Mesenteric fat pad (tissue), 1 donor: ENCODE results near the gene ARHGAP32. TPM values are rescaled to one million over a fixed set of nuclear protein-coding genes. Genes with fewer than 3 reads are reported as not detected.
"Not testable (repeated sequence)": the region's sequence is repeated elsewhere in the genome, so short reads cannot be mapped to it uniquely, and the experiment has no call there.

ENCODE experiments used
- DNase-seq: peaks from one replicate; pipeline ENCODE4 v3.0.0-alpha.2; 2020; ENCODE audit warnings: low spot score
- total RNA-seq: library from RNA; stranded (reverse); fragmentation: NEBNext Ultra II Directional; extraction: Animal tissue kit (Norgen Biotek cat#: 25700); gene quantifications from one replicate; pipeline ENCODE4 v1.2.1, GENCODE V29; 2021
- donor health status: DM: yes; HTN: yes; CAD: no.

ARHGAP32 gene
- total RNA-seq, 1 donor from 2014 or later: 17.1 TPM

DNA sequence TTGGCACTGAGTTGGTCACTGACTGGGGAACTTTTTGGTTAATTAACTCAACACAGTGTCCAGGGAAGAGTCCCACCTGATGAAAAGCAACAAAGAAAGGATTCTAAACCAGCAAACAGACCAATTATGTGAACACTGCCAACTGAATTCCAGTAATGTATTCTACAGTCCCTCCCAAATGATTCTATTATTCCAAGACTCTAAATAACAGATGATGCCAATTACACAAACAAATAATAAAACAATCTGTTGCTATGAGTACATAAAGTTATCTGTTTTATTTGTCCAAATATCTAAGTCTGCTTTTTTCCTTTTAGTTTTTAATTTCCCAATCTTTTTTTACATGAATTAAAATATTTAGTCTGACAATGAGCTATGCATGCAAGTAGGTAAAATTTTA is 151.2 kb downstream of the ARHGAP32 start:
- no peak for DNase-seq

DNA sequence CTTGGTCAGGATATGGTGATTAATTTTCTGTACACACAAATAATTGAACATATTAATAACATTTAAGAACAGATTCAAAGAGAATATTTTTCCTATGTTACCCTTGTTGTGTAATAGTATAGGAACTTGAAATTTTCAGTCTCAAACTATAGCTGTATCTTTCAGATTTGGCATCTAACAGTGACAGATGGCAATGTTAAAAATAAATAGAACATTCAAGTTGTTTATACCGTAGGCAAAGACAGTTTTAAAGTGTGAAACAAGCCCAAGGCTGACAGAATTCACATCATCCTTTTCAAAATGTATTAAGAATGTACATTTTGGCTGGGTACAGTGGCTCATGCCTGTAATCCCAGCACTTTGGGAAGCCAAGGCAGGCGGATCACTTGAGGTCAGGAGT is 156.9 kb downstream of the ARHGAP32 start:
- no peak for DNase-seq

DNA sequence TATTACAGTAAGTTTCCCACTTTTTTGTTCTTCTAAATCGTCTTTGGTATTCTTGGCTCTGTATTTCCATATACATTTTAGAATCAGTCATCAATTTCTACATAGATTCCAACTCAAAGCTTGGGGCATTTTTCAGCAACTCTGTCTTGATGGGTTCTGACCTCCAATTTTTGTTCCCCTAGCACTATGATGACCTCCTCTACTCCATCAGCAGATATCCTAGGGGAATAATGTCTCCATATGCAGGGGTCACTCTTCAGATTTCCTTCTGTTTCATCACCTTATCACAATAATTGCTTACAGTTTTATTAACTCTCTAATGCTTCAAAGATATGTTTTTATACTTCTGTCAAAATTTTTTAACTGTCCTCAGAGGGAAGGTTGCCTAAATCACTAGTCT is 158.1 kb downstream of the ARHGAP32 start:
- no peak for DNase-seq

DNA sequence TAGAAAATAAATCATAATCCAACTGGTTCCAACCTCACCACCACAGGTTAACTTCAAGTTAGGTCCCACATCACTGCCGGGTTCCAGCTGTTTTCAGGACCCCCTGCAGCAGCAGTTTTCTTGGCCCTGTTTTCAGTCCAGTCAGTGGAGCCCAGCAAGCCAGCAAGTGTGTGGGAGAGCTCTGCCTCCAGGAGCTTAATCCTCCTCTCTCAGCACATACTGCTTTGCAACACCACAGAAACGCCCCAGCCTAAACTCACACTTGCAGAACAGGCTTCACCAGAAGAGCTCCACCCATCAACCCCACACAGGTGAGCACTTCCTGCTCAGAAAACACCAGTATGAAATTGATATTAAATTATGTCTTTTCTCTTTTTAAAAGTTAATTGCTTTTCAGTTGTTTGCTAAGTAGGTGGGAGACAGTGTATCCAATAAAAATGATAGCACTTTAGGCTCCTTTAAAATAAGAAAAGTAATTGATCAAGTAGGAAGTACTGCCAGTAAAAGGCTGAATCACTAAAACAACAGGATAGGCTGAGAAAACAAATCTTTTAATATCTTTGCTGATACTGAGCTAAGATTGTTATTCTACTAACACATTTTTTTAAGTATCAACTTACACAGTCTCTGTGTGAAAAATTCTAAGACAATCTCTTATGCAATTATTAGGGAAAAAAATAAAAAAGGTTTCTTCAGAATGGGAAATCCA is 168.0 kb downstream of the ARHGAP32 start:
- DNase-seq: no peak

DNA sequence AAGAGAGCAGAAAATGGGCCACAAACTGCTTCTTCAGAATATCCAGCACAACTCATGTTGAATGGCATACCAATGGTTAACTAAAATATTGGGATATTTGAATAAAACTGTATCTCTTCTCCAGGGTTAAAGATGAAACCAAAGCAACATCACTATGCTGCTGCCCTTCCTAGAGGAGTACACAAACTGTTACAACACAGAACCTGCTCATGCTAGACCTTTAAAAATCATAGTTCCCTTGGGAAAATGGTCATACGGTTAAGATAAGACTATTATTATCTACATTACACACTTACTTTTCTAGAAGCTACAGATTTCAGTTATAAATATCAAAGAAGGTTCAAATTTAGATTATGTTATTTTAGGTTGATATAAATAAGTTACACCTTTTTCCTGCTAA is 170.8 kb downstream of the ARHGAP32 start:
- DNase-seq: no peak

DNA sequence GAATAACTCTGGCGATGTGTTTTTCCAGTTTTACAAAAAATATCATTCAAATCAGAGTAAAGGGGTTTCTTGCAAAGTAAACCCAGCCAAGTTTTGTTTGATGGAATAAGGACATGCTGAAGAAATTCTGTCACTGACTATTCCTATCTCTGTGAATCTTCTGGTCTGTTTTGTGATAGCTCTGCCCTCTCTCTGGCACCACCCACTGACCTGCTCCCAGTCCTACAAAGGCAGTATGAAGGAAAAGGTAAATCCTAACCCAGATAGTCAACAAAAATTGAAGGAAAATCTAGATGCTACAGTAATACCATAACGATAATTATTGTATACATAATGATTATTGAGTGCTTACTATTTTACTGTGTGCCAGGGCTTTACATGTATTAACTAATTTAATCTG is 173.1 kb downstream of the ARHGAP32 start:
- no peak for DNase-seq

DNA sequence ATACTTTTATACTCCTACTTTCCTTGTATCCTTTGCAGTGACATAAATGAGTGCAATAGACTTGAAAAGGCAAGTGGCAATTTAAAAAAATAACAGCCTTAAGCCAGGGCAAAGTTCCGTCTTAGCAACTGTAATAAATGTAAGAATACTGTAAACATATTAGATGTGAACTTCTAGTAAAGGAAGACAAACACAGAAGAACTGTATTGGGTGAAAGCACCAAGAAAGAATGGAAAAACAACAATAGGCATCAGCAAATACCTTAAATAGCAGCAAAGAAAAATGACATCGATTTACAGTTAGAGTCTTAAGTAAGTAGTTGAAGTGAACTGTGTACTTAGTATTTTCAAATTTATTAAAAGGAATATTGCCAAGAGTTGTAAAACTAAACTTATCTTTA is 174.0 kb downstream of the ARHGAP32 start:
- DNase-seq: no peak

DNA sequence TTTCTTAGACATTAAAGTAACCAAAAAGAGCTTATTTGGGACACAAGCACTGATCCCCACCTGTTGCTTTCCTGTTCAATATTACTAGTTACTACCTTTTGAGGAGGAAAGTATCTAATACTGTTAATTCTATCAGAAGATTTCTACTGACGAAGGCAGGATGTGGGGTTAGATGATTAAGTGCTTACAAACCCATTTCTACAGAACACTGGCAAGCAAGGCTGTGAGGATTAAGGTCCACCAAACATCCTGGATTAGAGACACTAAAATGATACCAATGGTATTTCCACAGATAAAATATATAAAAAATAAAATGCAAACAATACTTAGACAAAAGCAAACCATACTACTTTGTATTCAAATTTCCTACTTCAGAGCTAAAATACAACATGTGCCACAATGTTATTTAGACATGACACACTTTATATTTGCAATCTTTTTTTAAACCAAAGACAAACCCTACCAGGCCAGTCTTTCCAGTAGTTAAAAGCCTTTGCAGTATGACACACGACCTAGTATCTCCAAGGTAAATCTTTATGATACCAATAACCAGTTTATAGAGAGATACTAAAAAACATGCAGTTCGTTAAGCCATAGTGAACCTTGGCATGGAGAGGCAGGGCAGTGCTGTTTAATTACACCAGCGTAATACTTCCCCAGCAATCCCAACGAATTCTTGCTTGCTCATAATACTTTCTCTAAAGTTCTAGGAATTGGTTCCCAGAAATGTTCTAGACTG is 178.2 kb downstream of the ARHGAP32 start:
- DNase-seq: no peak

DNA sequence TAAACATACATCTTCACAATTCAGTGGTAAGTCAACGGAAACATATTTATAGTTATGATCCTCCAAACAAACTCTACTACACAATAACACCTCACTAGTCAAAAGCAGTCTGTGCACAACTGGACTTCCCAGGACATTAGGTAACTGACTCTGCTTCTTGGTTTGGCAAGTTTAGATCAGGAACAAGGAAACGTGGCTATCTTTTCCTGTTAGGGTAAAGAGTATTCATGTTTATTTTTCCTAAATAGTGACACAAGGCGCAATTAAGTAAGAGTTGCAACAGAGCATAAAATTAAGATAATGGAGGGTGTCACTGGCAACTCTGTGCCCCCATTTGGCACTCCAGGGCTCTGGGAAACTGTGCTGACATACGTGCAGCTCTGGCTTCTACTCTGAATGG is 179.2 kb downstream of the ARHGAP32 start:
- no peak for DNase-seq

DNA sequence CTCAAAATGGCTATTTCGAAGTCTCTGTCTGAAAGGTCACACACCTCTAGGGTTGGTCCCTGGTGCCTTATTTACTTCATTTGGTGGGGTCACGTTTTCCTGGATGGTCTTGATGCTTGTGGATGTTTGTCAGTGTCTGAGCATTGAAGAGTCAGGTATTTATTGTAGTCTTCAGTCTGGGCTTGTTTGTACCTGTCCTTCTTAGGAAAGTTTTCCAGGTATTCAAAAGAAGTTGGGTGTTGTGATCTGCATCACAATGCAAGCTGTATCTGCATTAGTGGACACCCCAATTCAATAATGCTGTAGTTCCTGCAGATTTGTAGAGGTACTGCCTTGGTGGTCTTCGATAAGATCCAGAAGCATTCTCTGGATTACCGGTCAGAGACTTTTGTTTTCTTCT is 186.0 kb downstream of the ARHGAP32 start:
- no peak for DNase-seq

DNA sequence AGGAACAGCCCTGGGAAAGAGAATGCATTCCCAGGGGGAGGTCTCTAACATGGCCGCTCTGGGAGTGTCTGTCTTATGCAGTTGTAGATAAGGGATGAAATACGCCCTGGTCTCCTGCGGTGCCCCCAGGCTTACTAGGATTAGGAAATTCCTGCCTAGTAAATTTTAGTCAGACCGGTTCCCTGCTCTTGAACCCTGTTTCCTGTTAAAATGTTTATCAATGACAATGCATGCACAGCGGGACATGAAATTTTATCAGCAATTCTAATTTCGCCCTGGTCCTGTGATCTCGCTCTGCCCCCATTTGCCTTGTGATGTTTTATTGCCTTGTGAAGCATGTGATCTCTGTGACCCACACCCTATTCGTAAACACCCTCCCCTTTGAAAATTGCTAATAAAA is 193.0 kb downstream of the ARHGAP32 start:
- DNase-seq: not testable (repeated sequence)

DNA sequence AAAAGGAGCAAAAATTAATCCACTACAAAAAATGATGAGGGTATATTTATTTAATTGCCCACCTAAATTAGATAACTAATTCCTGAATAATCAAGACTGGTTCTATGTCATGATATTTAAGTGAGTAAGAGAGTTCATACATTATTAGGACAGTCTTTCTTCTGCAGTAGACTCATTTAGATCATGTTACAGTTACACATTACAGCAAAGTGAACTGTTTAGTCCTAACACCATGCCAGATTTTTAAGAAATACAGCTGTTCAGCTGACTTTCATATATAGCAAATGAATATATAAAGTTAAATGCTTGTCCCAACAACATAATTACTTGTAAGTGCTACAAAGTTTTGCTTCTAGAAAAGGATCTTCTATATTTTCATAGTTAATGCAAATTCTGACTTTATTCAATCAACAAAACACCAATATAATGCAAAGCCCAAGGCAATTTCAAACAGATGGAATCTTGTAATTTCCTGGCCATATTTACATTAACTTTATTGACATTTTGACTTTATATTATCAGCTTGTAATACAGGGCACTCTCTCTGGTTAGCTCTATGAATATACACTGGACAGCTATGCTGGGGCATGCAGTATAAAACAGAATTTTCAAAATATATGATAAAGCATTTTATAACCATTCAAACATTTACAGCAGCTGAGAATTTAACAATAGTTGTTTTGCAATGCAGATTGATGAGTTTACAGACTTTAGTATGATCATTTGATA is 203.7 kb downstream of the ARHGAP32 start:
- no peak for DNase-seq

DNA sequence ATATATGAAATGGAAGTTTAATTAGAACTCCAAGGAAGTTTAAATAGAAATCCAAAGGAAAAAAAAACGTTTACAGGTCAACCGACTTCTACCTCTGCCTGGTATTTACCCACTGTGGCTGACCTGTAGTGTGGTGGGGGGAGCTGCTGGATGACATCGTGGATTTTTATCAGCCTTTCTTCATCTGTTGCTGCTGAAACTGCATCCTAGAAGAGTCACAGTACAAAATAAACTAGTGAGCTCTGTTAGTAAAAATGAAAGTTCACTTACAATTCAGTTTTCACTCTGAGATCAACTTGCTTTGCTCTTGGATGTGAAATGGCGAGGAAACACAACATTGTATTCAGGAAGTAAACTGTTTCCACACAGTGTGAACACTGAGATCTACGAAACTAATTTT is 206.2 kb downstream of the ARHGAP32 start:
- no peak for DNase-seq

DNA sequence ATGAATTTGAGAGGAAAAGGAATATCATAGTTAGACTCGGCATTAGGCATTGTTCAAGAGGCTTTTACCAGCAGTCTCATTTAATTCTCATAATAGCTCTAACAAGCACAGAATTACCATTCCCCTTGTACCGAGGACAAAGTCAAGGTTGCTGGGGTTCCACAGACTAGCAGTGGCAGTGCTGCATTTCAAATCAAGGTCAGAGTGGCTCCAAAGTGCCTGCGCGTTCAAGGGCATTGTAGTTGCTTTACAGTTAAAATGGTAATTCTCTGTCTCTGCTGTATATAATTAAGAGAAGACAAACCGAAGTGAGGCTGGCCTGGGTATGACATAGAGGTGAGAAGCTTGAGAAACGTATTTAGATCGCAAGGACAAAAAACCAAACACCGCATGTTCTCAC is 209.1 kb downstream of the ARHGAP32 start:
- no peak for DNase-seq

DNA sequence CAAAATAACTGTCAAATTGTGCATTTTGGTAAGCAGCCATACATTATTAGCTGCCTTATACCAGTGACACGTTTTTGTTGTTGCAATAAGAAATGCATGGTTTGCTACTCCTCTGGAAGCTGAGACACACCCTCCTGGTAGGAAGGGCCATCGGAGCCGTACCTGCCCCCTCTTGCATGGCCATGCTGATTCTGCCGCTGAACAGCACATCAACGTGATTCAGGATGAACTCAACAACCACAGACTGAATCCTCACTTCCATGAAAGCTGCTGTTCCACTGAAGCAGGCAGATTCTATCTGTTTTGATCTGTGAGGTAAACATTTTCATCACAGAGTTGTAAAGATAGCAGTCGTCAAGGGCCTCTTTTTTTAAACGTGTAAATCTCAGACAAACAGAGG is 210.9 kb downstream of the ARHGAP32 start:
- no peak for DNase-seq

DNA sequence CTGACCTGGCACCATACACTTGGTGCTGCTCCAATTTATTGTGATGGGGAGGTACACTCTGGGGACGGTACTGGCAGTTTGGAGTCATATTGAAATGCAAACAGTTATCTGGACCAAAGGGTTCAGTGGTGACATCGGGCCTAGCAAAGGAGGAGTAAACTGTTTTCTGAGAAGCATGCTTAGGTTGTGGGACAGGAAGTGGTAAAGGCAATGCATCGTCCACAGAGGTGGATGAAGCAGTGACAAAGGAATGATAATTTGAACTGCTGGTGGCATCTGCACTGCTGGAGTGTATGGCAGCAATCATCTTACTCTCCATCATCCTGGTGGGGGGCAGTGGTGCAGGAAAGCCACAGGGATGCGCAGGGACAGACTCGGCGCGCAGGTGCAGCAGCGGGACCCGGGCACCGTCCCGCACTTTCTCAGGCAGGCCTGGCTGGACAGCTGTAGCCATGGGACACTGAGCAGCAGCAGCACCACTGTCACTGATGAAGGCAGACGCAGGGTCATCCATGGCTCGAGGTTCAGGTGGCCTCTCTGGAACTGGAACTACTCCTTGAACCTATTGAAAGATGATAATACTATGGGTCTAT is 221.4 kb downstream of the ARHGAP32 start:
- no peak for DNase-seq

DNA sequence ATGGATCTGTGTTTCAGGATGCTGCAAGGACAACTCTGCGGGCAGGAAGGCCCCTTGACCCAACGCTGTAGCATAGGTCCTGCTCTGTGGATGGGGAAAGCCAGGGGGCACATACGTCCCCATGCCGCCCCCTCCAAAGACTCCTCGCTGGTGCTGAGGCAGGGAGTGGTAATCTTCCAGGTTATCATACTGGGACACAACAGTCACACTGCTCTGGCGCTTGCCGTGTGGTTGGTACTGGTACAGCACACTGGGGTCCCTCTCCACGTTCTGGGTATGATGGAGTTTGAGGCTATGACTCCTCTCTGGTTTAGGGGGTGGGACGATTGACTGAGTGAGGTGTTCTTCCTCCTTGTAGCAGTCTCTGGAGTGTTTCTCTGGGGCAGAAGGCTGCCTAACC is 223.2 kb downstream of the ARHGAP32 start:
- no peak for DNase-seq

DNA sequence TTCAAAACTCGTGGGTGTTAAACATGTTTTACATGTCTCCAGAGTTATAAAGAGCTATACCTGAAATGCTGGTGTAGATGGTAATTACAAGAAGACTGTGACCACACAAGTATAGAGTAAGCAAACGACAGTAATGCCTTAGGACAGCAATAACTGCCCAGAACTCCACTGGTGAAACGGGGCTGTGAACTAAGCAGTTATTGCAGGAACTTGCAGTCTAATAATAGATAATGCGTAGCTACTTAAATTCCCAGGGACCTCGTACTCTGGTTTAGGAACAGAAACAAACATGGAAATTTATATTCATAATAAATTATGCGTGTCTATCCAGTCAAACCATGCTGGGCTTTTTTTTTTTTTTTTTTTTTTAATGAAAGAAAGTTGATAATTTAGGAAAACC is 224.5 kb downstream of the ARHGAP32 start:
- DNase-seq: no peak

DNA sequence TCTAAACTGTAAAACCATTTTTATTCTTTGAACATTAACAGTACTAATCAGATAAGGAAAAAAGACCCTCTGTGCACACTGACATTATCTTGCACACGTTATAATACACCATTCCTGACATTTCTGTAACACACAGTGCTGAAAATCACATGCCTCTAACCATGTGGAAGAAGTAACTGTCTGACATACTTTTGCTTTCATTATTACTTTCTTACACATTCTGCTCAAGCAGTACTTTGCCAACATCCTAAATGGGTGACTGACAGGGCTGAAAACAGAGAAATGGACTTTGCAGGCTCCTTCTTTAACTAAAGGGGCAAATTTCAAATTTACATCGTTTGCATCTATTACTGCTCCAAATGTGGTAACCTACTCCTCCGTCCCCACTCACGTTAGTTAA is 226.6 kb downstream of the ARHGAP32 start:
- DNase-seq: no peak

DNA sequence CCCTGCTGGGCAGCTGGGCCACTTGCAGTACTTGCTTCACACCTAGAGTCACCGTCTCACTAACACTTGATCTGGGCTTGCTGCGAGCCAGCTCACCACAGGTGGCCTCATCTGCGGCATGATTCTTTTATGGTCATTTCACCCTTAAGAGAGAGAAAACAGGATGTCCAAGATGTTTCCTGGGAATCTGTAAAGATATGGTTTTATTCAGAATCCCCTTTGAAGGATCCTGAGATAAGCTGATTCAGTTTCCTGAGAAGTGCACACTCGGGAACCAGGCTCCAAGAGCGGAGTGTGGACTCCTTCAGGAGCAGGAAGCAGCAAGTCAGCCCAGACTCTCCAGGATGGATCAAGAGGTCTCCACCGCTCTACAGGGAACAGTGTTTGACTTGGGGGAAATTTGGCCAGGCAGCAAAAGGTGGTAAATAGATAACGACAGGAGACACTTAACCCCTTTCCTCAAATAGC is 227.6 kb downstream of the ARHGAP32 start:
- DNase-seq: no peak

DNA sequence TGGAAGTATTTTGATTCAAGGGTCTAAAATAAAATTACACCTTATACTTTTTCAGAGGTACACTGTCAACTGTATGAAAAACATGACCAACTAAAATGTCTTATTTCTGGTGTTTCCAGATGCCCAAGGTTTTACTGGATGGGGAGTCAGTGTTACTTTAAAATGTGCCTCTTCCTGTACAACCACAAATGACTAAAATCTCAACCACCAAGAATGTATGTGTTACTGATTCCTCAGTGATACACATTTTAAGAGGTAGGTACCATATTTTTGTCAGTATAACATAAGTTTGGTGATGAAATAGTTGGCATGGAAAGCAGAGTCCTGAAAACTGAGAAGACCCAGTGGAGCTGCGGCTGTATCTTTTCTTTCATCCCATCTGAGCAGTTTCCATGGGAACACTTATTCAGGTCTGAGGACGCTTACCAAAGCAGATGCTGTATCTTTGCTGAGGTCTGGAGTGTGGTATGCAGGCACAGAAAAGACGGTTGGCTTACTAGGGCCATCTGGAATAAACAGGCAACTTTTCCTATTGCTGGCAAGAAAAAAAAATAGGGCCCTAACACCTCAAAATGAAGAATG is 228.3 kb downstream of the ARHGAP32 start:
- no peak for DNase-seq

DNA sequence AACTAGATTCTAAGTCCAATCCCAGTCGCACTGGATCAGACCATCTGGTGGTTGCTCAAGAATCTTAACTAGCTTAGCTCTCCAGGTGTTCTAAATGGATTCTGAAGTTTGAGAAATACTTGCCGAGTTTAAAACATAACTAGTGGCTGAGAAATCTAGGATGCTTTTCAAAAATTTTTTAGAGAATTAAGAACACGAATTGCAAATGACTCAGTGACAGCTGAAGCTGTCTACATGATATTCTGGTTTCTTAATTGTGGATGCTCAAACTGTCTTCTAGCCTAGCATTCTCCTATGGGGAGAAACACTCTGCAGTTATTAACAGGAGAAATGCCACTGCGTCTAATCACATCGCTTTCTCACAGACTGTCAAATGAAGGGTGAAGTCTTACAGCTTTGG is 229.2 kb downstream of the ARHGAP32 start:
- DNase-seq: no peak
